GM21515 (cell line): Measurements from ENCODE around the gene UAP1L1.

Experiments
- ATAC-seq: cut with Tn5 transposase; IDR thresholded peaks from one replicate; pipeline ENCODE4 v1.9.1; 2021; ENCODE audit not compliant: unreplicated experiment

The UAP1L1 gene

DNA sequence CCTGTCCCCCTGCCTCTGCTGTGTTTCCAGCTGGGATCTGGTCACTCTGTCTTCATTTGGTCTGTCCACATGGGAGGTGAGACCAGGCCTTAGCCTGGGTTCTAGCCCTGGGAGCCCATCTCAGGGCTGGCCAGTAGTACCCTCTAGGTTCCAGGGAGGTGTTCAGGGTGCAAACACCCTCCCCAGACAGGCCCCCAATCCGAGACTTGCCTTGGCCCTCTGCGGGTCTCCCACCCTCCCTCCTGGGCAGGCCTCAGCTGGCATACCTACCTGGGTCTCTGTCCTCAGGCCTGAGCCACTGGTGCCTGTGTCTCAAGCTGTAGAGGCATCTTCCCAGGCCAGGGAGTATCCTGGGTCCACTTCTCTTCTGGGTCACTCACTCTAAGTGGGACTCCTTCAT is 6.0 kb upstream of the UAP1L1 start:
- ATAC-seq = no peak

DNA sequence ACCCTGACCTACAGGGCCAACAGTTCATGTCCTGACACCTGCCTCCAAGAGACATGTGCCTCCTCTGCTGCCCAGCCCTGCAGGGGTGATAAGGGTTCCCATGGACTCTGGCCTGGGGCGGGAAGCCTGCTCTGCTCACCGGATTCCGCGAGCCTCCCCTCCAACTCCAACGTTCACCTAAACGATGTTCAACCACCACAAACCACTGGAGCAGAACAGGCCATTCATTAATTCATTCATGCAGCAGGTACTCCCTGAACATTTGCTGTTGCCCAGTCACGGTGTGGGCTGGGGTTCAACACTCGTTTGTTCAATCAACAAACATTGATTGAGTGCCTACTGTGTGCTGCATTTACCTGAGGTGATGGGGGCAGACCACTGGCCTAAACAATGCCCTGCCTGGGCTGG is 3.3 kb upstream of the UAP1L1 start:
- no peak for ATAC-seq

DNA sequence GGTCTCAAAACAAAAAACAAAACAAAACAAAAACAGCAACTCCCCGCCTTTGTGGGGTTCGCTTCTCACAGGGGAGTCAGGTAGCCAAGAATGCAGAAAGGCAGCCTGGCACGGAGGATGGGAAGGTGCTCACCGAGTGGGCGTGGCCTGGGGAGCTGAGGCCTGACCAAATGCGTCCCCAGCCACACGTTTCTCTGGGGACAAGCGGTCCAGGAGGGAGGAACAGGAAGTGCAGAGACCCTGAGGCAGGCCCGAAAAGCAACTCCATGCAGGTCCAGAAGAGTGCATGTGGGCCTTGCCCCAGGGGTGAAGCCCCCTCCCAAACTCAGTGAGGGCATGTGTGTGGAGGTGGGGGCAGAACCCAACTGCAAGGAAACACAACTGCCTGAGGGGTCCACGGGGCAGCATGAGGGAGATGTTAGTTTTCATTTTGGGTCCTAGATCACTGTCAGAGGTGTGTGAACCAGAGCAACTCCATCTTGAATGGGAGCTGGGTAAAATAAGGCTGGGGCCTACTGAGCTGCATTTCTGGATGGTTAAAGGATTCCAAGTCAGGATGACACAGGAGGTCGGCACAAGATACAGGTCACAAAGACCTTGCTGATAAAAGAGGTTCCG is 2.6 kb upstream of the UAP1L1 start:
- no peak for ATAC-seq

DNA sequence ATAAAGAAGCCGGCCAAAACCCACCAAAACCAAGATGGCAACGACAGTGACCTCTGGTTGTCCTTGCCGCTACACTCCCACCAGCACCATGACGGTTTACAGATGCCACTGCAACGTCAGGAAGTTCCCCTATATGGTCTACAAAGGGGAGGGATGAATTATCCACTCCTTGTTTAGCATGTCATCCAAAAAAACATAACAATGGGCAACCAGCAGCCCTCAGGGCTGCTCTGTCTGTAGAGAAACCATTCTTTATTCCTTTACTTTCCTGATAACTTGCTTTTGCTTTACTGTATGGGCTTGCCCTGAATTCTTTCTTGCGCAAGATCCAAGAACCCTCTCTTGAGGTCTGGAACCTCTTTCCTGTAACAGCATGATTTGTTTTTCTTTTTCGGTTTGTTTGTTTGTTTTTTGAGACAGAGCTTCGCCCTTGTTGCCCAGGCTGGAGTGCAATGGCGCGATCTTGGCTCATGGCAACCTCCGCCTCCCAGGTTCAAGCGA is 2.0 kb upstream of the UAP1L1 start:
- no peak for ATAC-seq

DNA sequence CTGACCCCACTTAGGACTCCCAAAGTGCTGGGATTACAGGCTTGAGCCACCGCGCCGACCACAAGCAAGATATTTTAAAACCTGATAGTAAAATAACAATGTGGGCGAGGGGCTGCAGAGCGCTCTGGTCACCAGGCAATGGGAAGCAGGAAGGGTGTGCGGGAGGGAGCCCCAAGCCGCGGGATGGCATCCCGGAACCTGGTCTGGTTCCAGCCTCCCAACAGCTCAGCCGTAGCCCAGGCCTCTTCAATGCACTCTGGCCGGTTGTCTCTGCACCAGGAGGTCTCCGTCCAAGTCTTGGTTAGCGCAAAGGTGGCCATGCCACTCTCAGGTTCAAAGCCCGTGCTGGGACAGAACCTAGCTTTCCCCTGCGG is 694 bp upstream of the UAP1L1 start:
- no peak for ATAC-seq

DNA sequence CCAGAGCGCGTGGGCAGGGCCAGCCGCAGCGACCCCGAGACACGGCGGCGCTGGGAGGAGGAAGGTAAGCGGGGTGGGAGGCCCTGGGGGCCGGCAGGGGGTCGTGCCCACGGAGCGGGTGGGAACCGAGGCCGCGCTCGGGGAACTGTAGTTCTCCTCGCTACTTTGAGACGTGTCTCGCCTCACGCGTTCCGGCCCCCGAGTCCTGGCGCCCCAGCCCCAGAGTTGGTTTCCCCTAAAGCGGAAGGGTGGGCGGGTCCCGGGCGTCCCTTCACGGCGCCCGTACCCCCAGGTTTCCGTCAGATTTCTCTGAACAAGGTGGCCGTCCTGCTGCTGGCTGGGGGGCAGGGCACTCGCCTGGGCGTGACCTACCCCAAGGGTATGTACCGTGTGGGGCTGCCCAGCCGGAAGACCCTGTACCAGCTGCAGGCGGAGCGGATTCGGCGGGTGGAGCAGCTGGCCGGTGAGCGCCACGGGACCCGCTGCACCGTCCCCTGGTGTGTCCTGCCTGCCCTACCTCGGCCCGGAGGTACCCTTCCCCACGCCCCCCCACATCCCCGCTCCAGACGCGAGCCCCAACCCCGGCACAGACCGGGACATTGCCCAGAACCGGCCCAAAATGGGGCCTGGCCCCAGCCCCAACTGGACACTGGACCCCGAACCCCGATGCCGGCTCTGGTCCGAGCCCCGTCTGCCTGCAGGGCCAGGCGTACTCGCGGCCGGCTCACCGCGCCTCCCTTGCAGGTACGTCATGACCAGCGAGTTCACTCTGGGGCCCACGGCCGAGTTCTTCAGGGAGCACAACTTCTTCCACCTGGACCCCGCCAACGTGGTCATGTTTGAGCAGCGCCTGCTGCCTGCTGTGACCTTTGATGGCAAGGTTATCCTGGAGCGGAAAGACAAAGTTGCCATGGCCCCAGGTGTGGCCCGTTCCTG is 709 bp downstream of the UAP1L1 start:
- ATAC-seq = no peak

DNA sequence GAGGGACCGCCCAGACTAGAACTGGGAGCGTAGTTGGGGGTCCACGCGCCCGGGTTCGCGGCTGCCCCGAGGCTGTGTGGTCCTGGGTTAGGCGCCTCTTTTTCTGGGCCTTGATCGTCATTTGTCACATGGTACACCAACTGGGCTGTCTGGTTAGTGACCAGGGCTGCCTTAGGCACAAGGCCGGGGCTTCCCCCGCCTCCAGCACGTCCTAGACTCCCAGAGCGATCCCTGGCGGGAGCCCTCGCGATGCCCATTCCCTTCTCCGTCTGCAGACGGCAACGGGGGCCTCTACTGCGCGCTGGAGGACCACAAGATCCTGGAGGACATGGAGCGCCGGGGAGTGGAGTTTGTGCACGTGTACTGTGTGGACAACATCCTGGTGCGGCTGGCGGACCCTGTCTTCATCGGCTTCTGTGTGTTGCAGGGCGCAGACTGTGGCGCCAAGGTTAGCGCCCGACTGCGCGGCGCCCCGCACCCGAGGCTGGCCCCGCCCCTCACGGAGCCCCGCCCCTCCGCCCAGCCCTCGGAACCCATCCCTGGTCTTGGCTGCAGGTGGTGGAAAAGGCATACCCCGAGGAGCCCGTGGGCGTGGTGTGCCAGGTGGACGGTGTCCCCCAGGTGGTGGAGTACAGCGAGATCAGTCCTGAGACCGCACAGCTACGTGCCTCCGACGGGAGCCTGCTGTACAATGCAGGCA is 1.5 kb downstream of the UAP1L1 start:
- ATAC-seq = no peak

DNA sequence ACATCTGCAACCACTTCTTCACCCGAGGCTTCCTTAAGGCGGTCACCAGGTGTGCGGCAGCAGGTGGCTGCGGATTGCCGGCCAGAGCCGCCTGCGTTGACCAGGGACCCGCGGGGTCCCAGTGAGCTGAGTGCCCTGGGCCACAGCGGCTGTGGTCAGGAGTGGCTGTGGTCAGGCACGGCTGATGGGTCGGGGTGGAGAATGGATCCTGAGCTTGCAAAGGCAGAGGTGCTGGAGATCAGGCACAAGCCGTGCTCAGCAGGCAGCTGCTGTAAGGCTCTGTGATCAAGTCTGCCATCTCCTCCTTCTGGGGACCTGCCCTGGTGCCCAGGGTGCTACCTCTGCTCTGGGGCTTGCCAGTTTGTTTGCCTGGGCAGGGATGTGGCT is 2.1 kb downstream of the UAP1L1 start:
- ATAC-seq = no peak

DNA sequence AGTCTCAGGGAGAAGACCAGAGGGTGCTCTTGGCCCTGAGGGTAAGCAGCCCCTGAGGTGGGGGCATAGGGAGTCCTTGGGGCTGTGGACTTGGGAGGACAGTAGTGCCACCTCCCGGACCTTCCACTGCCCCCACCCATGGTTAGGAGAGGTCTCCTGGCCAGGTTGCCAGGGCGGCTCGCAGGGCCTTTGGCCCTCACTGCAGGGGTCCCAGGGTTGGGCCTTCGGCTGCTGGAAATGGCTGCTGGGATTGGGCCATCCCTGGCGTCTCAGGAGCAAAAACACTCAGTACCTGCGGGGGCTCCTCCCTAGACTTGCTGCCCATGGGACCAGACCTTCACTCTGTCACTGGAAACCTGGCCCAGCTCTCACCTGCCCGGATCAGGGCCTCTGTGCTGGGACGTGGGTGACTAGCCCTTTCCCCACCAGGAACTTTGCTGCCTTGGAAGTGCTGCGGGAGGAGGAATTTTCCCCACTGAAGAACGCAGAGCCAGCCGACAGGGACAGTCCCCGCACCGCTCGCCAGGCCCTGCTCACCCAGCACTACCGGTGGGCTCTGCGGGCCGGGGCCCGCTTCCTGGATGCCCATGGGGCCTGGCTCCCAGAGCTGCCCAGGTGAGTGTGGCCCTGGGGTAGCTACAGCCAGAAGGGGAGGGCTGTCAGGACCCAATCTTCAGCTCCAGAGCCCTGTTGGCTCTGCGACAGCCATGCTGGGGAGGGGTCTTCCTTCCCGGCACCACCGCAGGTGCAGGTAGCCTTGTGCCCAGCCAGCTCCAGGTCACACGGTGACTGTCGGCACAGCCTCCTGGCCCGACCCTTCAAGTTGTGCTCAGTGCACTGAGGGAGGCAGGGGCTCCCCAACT is 3.2 kb downstream of the UAP1L1 start:
- no peak for ATAC-seq

DNA sequence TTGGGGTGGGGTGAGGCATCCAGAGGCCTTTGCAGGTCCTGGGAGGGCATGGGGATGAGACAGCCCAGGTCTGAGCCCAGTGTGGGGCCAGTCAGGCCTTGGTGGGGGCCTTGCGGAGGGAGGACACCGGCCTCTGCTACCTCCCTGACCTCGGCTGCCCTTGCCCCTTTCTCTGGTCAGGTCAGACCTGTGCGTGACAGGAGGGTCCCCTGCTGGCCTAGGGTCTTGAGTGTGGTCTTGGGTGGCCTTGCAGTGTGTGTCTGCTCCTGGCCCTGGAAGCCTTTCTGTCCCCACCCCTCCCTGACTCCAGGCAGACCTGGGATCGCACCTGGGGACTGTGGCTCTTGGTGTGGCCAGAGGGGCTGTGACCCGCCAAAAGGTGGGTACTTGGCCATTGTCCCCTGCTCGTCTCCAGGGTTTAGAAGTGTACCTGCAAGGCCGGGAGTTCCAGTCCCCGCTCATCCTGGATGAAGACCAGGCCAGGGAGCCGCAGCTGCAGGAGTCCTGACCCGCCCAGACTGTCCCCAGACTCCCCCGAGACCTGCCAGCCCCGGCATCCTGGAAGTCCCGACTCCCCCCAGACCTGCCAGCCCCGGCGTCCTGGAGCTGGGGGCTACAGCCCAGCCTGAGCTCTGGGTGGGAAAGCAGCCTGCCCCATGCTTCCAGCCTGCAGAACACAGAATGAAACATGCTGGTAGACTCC is 5.1 kb downstream of the UAP1L1 start:
- ATAC-seq = no peak

DNA sequence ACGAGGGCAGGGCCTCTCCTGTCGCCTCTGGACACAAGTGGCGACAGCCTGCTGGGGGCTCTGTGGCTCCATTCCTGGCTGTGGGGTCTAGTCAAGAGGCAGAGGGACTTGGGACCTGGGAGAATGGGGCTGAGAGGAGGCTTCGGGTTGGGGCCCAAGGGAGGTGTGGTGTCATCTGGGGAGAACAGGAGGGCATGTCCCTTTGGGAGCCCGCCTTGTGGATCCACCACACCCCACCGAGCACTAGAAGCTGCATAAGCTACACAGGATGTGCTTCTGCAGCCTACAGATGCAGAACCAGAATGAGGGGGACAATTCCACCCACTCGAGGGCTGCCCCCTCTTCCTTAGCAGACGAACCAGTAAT is 5.6 kb downstream of the UAP1L1 start:
- no peak for ATAC-seq

DNA sequence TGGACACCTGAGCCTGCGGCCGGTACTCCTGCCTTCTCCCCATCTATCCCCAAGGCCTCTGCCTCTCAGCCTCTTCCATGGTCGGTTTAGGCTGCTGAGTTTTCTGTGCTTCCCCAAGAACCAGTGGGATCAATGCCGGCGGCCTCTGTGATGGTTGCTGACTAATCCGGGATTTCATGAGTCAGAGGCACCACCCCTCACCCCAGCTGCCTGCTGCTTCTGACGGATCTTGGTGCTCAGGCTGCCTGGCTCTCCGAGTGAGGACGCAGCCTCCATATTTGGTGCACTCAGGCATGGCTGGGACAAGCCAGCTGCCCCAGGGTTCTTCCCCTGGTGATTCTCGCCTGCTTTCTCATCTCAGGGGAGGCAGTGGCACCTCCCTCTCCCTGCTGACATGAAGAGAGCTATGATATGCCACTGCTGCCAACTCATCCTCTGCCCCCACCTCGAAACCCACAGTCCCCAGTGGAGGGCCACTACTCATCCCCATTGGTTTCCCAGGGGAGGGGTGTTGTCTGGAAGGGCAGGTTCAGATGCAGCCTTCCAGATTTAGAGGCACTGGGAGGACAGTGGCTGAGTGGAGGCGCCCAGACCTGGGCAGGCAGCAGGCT is 6.2 kb downstream of the UAP1L1 start:
- ATAC-seq = no peak

DNA sequence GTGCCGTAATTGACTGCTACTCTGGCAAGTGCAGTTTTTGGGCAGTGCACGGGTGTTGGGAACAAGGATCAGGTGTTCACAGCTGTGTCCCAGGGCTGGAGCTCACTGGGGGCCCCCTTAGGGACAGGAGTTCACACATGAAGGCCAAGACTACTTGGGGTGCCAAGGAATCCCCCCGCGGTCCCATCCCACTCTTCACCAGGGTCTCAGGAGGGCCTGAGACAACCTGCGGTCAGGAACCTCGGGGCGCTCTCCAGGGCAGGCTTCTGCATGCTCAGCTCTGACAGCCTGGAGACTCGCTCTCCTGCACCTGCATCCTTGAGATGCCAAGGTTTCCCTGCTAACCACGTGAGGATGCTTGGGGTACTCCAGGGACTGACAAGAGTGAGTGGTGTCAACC is 7.2 kb downstream of the UAP1L1 start:
- no peak for ATAC-seq

DNA sequence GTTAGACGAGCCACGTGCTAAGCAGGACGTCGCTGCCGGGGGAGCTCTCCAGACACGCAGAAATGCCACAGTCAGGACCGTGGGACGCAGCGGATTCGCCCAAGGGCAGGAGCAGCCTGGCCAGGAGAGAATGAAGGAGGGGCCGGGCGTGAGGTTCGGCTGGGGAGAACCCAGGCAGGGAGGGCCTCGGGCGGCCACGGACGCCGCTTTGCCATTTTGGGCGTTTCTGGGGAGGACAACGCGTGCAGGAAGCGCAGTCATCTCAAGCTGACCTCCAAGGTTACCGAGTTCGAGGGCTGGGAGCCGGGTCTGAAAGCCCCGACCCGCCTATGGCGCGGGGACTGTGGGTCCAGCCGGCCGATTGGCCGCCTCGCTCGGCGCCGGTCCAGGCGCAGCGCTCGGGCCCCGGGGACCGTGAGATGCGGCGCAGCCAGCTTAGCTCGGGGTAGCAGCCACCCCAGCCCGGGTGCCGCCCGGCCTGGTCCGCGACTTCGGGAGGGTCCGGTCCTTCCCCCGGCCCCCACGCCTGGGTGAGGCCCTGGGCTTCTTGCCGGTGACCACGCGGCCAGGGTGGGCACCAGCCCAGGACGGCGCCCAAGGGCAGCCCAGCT is 8.7 kb downstream of the UAP1L1 start:
- peak; percentile 15 for ATAC-seq

DNA sequence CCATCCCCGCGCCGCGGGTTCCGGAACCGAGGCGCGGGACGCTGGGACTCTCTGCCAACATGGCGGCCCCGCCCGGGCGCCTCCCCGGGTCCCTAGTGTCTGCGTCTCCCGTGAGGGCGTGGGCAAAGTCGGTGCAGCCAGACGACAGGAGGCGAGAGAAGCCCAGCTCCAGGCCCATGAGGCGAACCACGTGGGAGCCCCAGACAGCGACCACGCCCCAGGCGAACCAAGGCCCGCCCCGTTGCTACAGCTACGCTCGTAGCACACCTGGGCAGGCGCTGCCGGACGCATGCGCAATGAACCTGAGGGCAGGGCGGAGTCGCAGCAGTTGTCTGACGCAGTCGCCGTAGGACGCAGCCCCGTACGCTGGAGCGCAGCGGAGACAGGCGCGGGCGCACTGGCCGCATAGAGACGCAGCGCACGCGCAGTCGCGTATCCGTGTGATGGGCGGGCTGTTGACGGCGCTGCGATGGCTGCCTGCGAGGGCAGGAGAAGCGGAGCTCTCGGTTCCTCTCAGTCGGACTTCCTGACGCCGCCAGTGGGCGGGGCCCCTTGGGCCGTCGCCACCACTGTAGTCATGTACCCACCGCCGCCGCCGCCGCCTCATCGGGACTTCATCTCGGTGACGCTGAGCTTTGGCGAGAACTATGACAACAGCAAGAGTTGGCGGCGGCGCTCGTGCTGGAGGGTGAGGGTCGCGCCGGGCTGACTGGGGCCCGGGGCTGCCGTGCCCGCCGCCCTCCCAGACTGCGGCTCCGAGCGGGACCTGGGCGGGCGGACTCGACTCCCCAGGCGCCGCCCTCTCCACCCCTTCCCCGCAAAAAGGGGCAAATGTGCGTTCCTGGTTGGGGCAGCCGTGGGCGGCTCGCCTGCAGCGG is 9.5 kb downstream of the UAP1L1 start, which contains the start of gene MAN1B1:
TSS of gene MAN1B1 (plus strand) at position 455 of the 878 bp plus-strand sequence. CDS start at position 470, 15 bp downstream.
- peak; percentile 78 for ATAC-seq

DNA sequence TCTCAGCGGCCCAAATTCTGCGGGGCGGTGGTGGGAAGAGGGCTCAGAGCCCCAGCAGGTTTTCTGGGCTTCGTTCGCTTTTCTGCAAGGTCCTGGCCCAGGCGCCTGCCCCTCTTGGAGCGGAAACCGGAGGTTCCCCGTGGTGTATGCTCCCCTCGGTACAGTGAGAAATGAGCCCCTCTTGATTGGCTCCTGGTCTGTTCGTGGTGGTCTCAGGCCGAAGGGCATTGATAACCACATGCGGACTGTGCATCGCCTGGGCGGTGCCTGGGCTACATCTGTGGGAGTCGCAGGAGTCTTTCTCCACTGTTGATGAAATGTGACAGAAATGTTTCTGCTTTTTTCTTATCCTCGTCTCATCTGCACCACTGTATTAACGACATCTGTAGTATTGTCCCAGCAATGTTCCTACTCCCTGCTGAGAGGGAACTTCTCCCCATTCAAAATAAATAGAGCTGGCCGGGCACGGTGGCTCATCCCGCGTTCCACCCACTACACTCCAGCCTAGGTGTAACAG is 10.2 kb downstream of the UAP1L1 start:
- peak; percentile 3 for ATAC-seq

DNA sequence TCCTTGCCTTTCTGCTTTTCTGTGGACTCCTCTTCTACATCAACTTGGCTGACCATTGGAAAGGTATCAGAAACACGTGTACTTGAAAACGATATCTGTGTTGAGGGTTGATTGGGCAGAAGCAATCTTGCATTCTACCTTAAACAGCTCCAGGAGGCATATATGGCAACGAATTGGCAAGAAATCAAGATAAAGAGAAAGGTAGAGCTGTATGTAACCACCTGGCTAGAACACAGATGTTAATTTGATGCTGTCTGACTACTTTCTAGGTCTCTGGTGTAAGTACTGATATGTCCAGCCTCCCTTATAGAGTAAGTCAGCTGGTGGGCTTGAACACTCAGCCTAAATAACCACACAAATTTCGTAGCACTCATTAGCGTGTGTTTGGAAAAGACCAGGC is 10.8 kb downstream of the UAP1L1 start:
- ATAC-seq = no peak
